K562 (cell line): ENCODE results near the gene CREB3L1. TPM values are rescaled to one million over a fixed set of nuclear protein-coding genes. Genes with fewer than 3 reads are reported as not detected.
A peak's percentile ranks its signal among the peaks of the same experiment; 100 is the strongest.

Source experiments
- ATAC-seq: fragments of 200-7000 bp; cut with Tn5 transposase; 3 replicates; pipeline ENCODE4 v1.9.1; 2020; ENCODE audit warnings: moderate library complexity
- BruUV-seq: library from RNA; stranded (reverse); fragments of 400-500 nt; replicated peaks from 2 replicates; lab custom pipeline; 2021; lab: Mats Ljungman, UMichigan
- CTCF ChIA-PET: fragments of 300-600 bp; formaldehyde crosslinking; extraction: SDS; loops from one replicate; lab custom pipeline; 2021; ENCODE audit warnings: low intra/inter-chr PET ratio; lab: Yijun Ruan, JAX
- POLR2A ChIA-PET: fragments of 300-600, 350-650 bp; sonication (Branson Sonifier 250); formaldehyde crosslinking; extraction: SDS; loops from one replicate; lab custom pipeline; 2021; ENCODE audit warnings: antibody characterized with exemption, inconsistent platforms; lab: Yijun Ruan, JAX
- DNase-seq, 4 experiments: peaks; one replicate each; pipeline versions ENCODE4 v3.0.0 to v3.0.0-alpha.2; 2011 to 2018; ENCODE audit warnings: low spot score in 3 of 4, mixed read lengths in 3 of 4; ENCODE audit errors: extremely low read depth in 1 of 4
- FAIRE-seq: peaks from 2 replicates; lab custom pipeline; 2011; peaks lifted over from hg19 to GRCh38; lab: Jason Lieb, UNC
- H2AFZ ChIP-seq: 2 replicates; pipeline ENCODE4 v1.6.0; 2011; ENCODE audit warnings: low read depth, low read length, control low read depth, inconsistent platforms
- H3K27ac ChIP-seq: fragments of 200-600 bp; 3 replicates; pipeline ENCODE4 v1.8.0; 2011; ENCODE audit warnings: low read depth, mild to moderate bottlenecking, control low read depth, inconsistent platforms, low read length, moderate library complexity, mixed read lengths; ENCODE audit errors: extremely low read depth
- H3K27me3 ChIP-seq, 2 experiments: fragments of 300-600 bp in 1 of 2; 2 replicates in 1 of 2; 3 replicates in 1 of 2; pipeline versions ENCODE4 v1.6.0 to v1.8.0; 2011; ENCODE audit warnings: inconsistent platforms in 2 of 2, low read length in 2 of 2, mild to moderate bottlenecking in 1 of 2, mixed read lengths in 1 of 2, moderate library complexity in 1 of 2; ENCODE audit not compliant: control insufficient read depth in 2 of 2, insufficient read depth in 2 of 2
- H3K36me3 ChIP-seq: fragments of 300-600 bp; 3 replicates; pipeline ENCODE4 v1.8.0; 2011; ENCODE audit warnings: mild to moderate bottlenecking, low read length, inconsistent platforms; ENCODE audit not compliant: control insufficient read depth, insufficient read depth
- H3K4me1 ChIP-seq, 2 experiments: fragments of 200-600 bp in 1 of 2; replicated peaks in 1 of 2; 2 replicates in 1 of 2; 3 replicates in 1 of 2; pipeline versions ENCODE4 v1.5.1 to v1.8.0; 2011; ENCODE audit warnings: inconsistent platforms in 2 of 2, low read length in 2 of 2, mild to moderate bottlenecking in 1 of 2, mixed read lengths in 1 of 2, moderate library complexity in 1 of 2; ENCODE audit not compliant: control insufficient read depth in 2 of 2, insufficient read depth in 2 of 2
- H3K4me2 ChIP-seq: 2 replicates; pipeline ENCODE4 v1.6.1; 2011; ENCODE audit warnings: low read length, control low read depth, inconsistent platforms, mixed read lengths; ENCODE audit not compliant: insufficient read depth
- H3K4me3 ChIP-seq: fragments of 200-600 bp; sonication (generic), shearing (Covaris generic); 2 replicates; pipeline ENCODE4 v1.5.1; 2016; ENCODE audit warnings: control low read depth, inconsistent platforms
- H3K79me2 ChIP-seq: fragments of 200-600 bp; 3 replicates; pipeline ENCODE4 v1.8.0; 2011; ENCODE audit warnings: low read length, inconsistent platforms; ENCODE audit not compliant: control insufficient read depth, insufficient read depth
- H3K9ac ChIP-seq, 2 experiments: 2 replicates each; pipeline versions ENCODE4 v1.6.0 to v1.6.1; 2011; ENCODE audit warnings: low read depth in 2 of 2, low read length in 2 of 2, control low read depth in 1 of 2, inconsistent platforms in 1 of 2, mild to moderate bottlenecking in 1 of 2, mixed read lengths in 1 of 2; ENCODE audit not compliant: insufficient read depth in 1 of 2
- H3K9me1 ChIP-seq: one replicate; pipeline ENCODE4 v1.6.0; 2011; ENCODE audit warnings: inconsistent platforms, mild to moderate bottlenecking, low read length, moderate library complexity; ENCODE audit not compliant: control insufficient read depth, insufficient read depth
- H3K9me3 ChIP-seq: replicated peaks from 2 replicates; pipeline ENCODE4 v1.5.1; 2011; ENCODE audit warnings: low read depth, low read length, inconsistent platforms; ENCODE audit not compliant: control insufficient read depth, insufficient read depth
- H4K20me1 ChIP-seq: replicated peaks from 2 replicates; pipeline ENCODE4 v1.6.1; 2011; ENCODE audit warnings: low read length, inconsistent platforms, mixed read lengths; ENCODE audit not compliant: control insufficient read depth, insufficient read depth
- CBX5 ChIP-seq: IDR thresholded peaks from 2 replicates; pipeline ENCODE4 v1.6.1; 2014; ENCODE audit warnings: low read depth, borderline replicate concordance
- CHCHD3 ChIP-seq: fragments of 250-450 bp; sonication (Bioruptor Pico); IDR thresholded peaks from 2 replicates; pipeline ENCODE4 v2.1.2; 2022; ENCODE audit warnings: mild to moderate bottlenecking
- GTF2A2 ChIP-seq: IDR thresholded peaks from 2 replicates; pipeline ENCODE4 v1.6.1; 2016; ENCODE audit warnings: mild to moderate bottlenecking, missing genetic modification characterization, missing compliant biosample characterization
- MAZ ChIP-seq, 2 experiments: fragments of 450-650 bp in 1 of 2; sonication (generic) in 1 of 2; formaldehyde crosslinking; IDR thresholded peaks in 1 of 2; conservative IDR thresholded peaks in 1 of 2; 2 replicates each; pipeline versions ENCODE4 v1.4.0 to v1.5.0; 2020; ENCODE audit warnings: mild to moderate bottlenecking in 1 of 2, missing genetic modification reagents in 1 of 2
- MXD1 ChIP-seq: fragments of 250-450 bp; sonication (Bioruptor Pico); IDR thresholded peaks from 2 replicates; pipeline ENCODE4 v1.8.0; 2021; ENCODE audit warnings: borderline replicate concordance, mild to moderate bottlenecking, moderate library complexity; ENCODE audit not compliant: poor library complexity, severe bottlenecking
- RBM34 ChIP-seq: fragments of 200-400 bp; formaldehyde crosslinking; IDR thresholded peaks from 2 replicates; pipeline ENCODE4 v1.6.1; 2018; ENCODE audit warnings: low read length, borderline replicate concordance; ENCODE audit not compliant: insufficient read depth
- XRCC5 ChIP-seq: fragments of 200-400 bp; formaldehyde crosslinking; IDR thresholded peaks from 2 replicates; pipeline ENCODE4 v1.6.1; 2017; ENCODE audit warnings: low read depth, mild to moderate bottlenecking, low read length
- ZKSCAN8 ChIP-seq: fragments of 200-800 bp; sonication (Bioruptor generic); IDR thresholded peaks from 2 replicates; pipeline ENCODE4 v1.6.1; 2016; ENCODE audit warnings: missing genetic modification characterization, missing compliant biosample characterization
- ZNF174 ChIP-seq: fragments of 250-450 bp; sonication (Bioruptor Pico); IDR thresholded peaks from 2 replicates; pipeline ENCODE4 v1.4.0; 2020; ENCODE audit warnings: mild to moderate bottlenecking
- ZNF239 ChIP-seq: fragments of 250-450 bp; sonication (Bioruptor Pico); IDR thresholded peaks from 2 replicates; pipeline ENCODE4 v1.4.0; 2020; ENCODE audit warnings: mild to moderate bottlenecking
- ZNF316 ChIP-seq: fragments of 450-650 bp; IDR thresholded peaks from 2 replicates; pipeline ENCODE4 v1.6.1; 2016
- WGBS: fragments of 100-300 bp; shearing (Covaris generic); methylation state at CpG from one replicate; pipeline ENCODE4 v1.1.6; 2016; ENCODE audit warnings: low coverage, mixed read lengths; ENCODE audit not compliant: insufficient coverage; ENCODE audit errors: missing lambda C conversion rate; 5-methylcytosine and 5-hydroxymethylcytosine counted together
- in situ Hi-C: fragments of 300-500 bp; cut with MboI; formaldehyde crosslinking; loops from 4 replicates; pipeline ENCODE4 v1.15.0; 2018; ENCODE audit warnings: inconsistent platforms, mixed read lengths
- intact Hi-C: fragments of 100-400 bp; cut with micrococcal nuclease; formaldehyde crosslinking; loops from 2 replicates; pipeline ENCODE4 v1.14.2; 2022
- polyA plus RNA-seq, 8 experiments: library from polyadenylated mRNA; depleted of rRNA in 4 of 8; stranded (reverse) in 5 of 8; unstranded in 3 of 8; fragments of >200 nt; fragmentation: Nextera tagmentation in 2 of 8; fragmentation: Illumina TruSeq in 1 of 8; extraction: Ambion mirVana in 2 of 8; extraction: Trizol in 1 of 8; gene quantifications; 2 replicates each; pipeline versions ENCODE4 v1.2.1 to v1.2.3, GENCODE V29; 2011 to 2014; ENCODE audit warnings: inconsistent platforms in 1 of 8, missing spikeins in 1 of 8
- total RNA-seq, 7 experiments: library from RNA; depleted of rRNA in 6 of 7; stranded (reverse); fragments of >200 nt in 6 of 7; fragmentation: Illumina TruSeq in 2 of 7; extraction: Trizol in 2 of 7; gene quantifications; 2 replicates each; pipeline versions ENCODE4 v1.2.1 to v1.2.3, GENCODE V29; 2011 to 2021; ENCODE audit warnings: low replicate concordance in 1 of 7
- TF ChIP-seq, protein P1 (sequence below): sonication (generic); formaldehyde crosslinking; IDR thresholded peaks from 2 replicates; pipeline ENCODE4 v1.4.0; 2020; ENCODE audit warnings: mild to moderate bottlenecking, missing genetic modification reagents
- TF ChIP-seq, protein P2 (sequence below): fragments of 450-650 bp; IDR thresholded peaks from 2 replicates; pipeline ENCODE4 v1.6.1; 2017; ENCODE audit warnings: antibody characterized with exemption, mild to moderate bottlenecking

Gene CREB3L1
- total and polyA plus RNA-seq, 9 of the 15 experiments (the other 6 are each of a cell fraction or from before 2014, with no cell fraction given) = 1.2 to 27.6 (median 3.7) TPM

- no TSS peak for BruUV-seq
- Histone ChIP-seq H4K20me1 (no peaks in the 10 kb centered on the region), H3K4me2 (peak overlapping the region; percentile 28; the same call in 1 of the 2 replicates), H3K9ac (peak overlapping the region in 1 of 2 experiments; percentile 81; a peak in 1 of 4 replicates), H3K4me1 (peaks cover 16 to 26% of the 10 kb centered on the region in 2 experiments), H3K79me2 (no peaks in the 10 kb centered on the region), H3K27me3 (peaks cover 8 to 35% of the 10 kb centered on the region in 2 experiments; a peak in 4 of 5 replicates), H3K36me3 (no peaks in the 10 kb centered on the region)
- POLR2A ChIA-PET = interaction anchor here (1.1 kb wide), 1 partner anchor 10 kb away, joined by 3 read pairs; no protein-coding TSS in a partner anchor
- intact Hi-C loops = no loop called here
- ATAC-seq (no peak), FAIRE-seq (no peak)
- TF ChIP-seq GTF2A2 = no peak
- no peak for TF ChIP-seq XRCC5
- no peak for TF ChIP-seq RBM34
- no peak for TF ChIP-seq CHCHD3 (CRISPR knock-in tag)
- no peak for TF ChIP-seq ZNF316
- no peak for TF ChIP-seq CBX5
- TF ChIP-seq, protein P1, sequence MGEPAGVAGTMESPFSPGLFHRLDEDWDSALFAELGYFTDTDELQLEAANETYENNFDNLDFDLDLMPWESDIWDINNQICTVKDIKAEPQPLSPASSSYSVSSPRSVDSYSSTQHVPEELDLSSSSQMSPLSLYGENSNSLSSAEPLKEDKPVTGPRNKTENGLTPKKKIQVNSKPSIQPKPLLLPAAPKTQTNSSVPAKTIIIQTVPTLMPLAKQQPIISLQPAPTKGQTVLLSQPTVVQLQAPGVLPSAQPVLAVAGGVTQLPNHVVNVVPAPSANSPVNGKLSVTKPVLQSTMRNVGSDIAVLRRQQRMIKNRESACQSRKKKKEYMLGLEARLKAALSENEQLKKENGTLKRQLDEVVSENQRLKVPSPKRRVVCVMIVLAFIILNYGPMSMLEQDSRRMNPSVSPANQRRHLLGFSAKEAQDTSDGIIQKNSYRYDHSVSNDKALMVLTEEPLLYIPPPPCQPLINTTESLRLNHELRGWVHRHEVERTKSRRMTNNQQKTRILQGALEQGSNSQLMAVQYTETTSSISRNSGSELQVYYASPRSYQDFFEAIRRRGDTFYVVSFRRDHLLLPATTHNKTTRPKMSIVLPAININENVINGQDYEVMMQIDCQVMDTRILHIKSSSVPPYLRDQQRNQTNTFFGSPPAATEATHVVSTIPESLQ = no peak
- TF ChIP-seq, protein P2, sequence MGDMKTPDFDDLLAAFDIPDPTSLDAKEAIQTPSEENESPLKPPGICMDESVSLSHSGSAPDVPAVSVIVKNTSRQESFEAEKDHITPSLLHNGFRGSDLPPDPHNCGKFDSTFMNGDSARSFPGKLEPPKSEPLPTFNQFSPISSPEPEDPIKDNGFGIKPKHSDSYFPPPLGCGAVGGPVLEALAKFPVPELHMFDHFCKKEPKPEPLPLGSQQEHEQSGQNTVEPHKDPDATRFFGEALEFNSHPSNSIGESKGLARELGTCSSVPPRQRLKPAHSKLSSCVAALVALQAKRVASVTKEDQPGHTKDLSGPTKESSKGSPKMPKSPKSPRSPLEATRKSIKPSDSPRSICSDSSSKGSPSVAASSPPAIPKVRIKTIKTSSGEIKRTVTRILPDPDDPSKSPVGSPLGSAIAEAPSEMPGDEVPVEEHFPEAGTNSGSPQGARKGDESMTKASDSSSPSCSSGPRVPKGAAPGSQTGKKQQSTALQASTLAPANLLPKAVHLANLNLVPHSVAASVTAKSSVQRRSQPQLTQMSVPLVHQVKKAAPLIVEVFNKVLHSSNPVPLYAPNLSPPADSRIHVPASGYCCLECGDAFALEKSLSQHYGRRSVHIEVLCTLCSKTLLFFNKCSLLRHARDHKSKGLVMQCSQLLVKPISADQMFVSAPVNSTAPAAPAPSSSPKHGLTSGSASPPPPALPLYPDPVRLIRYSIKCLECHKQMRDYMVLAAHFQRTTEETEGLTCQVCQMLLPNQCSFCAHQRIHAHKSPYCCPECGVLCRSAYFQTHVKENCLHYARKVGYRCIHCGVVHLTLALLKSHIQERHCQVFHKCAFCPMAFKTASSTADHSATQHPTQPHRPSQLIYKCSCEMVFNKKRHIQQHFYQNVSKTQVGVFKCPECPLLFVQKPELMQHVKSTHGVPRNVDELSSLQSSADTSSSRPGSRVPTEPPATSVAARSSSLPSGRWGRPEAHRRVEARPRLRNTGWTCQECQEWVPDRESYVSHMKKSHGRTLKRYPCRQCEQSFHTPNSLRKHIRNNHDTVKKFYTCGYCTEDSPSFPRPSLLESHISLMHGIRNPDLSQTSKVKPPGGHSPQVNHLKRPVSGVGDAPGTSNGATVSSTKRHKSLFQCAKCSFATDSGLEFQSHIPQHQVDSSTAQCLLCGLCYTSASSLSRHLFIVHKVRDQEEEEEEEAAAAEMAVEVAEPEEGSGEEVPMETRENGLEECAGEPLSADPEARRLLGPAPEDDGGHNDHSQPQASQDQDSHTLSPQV = no peak
- no peak for TF ChIP-seq ZKSCAN8 (CRISPR knock-in tag)
- no peak for TF ChIP-seq MAZ (CRISPR knock-in tag; conservative IDR thresholded peaks at IDR 0.05 in 1 of 2, IDR thresholded peaks at IDR 0.05 in 1 of 2)
- TF ChIP-seq MXD1 = no peak
- TF ChIP-seq ZNF174 = no peak
- no peak for TF ChIP-seq ZNF239 (CRISPR knock-in tag)
- TF ChIP-seq, all 486 proteins: peak for 0
- CTCF ChIA-PET = no interaction called here
- H3K27ac ChIP-seq = no peak overlapping the region
- no peak overlapping the region for H3K4me3 ChIP-seq
- H2AFZ ChIP-seq = no peak overlapping the region
- no peaks in the 10 kb centered on the region for H3K9me3 ChIP-seq
- in situ Hi-C loops = no loop called here
- WGBS = 19% methylated on average over 9 of the region's 9 CpGs
- no peak for DNase-seq
- H3K9me1 ChIP-seq = no peaks in the 10 kb centered on the region
Measured at GRCh38 chr11:46338636-46338987, 61.1 kb downstream of the CREB3L1 start.
